ENCODE results near the gene SPEM1.

The SPEM1 gene

DNA sequence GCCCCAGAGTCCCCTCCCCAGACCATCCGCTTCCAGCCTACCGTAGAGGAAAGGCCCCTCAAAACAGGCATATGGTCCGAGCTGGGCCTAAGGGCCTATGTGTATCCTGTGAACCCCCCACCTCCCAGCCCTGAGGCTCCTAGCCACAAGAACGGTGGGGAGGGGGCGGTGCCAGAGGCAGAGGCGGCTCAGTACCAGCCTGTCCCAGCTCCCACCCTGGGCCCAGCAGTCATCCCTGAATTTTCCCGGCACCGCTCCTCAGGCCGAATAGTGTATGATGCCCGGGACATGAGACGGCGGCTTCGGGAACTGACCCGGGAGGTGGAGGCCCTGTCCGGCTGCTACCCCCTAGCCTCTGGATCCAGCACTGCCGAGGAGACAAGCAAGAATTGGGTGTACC, 1.1 kb downstream of the SPEM1 start:
- no peak for DNase-seq (ENCODE audit: low read depth)

DNA sequence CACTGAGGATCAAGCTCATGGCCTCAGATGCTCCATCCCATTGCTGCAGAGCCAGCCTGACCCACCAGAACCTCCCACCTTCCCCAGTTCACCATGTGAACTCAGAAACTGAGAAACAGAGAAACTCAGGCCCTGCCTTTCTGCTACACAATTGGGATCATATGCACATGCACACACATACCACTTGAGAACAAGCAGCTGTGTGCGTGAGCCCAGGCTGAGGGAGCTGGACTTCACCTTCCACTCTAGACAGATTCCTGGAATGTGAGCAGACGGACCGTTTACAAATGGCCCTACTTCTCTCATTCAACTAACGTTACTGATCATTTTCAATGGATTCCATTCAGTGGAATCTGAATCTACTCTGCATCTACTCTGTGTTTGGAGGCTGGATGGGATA, 3.6 kb downstream of the SPEM1 start:
- no peak for DNase-seq (ENCODE audit: low read depth)

DNA sequence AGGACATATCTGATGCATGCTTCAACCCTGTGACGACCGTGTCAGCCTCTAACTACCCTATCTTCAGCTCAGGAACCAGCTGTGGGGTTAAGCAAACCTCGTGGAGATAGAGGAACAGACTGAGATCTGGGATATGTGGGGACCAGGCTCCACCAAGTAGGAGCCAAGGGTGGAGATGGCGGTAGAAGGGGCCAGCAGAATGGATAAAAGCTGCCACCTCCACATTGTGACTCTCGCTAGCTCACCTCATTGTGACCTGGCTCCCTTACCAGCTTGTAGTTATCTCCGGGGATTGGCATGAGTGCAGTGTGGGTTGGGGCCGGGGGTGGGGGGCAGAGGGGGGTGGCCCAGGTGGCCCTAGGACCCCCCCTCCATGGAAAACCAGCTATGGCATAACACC, 5.2 kb downstream of the SPEM1 start, which contains the start of gene SPEM2:
SPEM2 (plus strand) TSS at position 301 of the 400 bp plus-strand sequence; CDS start at position 374, 73 bp downstream.
- no peak for DNase-seq (ENCODE audit: low read depth)

DNA sequence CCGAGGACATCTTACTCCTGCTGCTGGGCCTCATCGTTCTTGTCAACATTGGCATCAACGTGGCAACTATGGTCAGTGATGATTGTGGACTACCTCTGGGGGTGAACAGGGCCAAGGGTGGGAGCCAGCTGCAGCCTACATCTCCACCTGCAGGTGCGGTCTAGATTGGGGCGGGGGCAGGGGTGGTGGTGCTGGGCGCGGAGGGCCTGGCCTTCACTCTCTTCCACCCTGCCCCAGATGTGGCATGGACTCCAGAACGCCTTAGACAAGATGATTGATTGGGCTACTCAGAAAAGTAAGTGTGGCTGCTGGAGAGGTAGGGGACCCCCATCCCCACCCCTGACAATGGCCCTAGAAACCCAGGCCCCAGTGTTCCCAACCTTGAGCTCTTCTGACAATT, 5.6 kb downstream of the SPEM1 start:
- no peak for DNase-seq (ENCODE audit: low read depth)

DNA sequence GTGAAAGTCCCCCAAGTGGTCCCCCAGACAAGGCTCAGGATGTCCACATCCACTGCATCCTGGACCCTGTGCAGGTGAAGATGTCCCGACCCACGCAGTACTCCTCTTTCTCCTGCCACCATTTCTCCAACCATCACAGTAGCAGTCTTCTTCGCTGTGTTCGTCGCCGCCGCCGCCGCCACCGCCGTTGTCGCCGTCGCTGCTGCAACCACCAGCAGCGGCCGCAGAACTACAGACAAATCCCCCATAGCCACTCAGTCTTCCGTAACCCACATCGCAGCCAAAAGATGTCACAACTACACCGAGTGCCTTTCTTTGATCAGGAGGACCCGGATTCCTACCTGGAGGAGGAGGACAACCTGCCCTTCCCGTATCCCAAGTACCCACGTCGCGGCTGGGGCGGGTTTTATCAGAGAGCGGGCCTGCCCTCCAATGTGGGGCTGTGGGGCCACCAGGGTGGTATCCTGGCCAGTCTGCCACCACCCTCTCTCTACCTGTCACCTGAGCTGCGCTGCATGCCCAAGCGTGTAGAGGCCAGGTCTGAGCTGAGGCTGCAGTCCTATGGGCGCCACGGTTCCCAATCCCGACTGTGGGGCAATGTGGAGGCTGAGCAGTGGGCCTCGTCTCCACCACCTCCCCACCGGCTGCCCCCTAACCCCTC, 6.2 kb downstream of the SPEM1 start:
- no peak for DNase-seq (ENCODE audit: low read depth)

DNA sequence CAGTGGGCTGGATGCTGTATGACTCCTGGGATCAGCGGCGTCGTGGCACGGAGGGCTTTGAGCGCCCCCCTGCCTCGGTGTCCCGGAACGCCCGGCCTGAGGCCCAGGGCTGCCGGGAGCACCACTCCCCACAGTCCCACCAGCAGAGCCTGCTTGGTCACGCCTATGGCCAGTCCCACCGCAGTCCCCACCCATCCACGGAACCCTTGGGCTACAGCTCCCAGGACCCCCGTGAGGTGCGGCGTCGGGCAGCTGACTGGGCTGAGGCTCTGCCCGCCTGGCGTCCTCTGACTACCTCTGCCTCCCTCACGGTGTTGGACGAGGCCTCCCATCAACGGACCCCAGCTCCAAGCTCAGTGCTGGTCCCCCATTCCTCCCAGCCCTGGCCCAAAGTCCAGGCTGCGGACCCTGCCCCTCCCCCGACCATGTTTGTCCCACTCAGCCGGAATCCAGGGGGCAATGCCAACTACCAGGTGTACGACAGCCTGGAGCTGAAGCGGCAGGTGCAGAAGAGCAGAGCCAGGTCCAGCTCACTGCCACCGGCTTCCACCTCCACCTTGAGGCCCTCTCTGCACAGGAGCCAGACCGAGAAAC, 6.9 kb downstream of the SPEM1 start:
- no peak for DNase-seq (ENCODE audit: low read depth)

DNA sequence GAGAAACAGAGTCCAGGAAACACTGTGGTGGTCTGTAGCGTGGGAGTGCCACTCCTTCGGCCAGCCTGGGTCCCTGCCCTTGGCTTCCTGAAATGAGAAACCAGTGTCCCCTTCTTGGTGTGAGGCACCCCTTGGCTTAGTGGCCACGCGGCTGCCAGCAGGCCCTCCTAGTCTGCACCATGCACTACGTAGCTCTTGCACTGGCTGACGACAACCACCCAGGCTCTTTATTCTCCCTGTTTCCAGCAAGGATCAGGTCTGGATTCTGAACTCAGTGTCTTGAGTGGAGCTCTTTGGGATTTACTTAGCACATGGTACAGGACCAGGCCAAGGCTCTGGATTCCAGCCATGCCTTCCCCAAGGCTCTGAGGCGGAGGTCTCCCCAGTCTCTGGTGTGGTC, 7.4 kb downstream of the SPEM1 start:
- no peak for DNase-seq (ENCODE audit: low read depth)

DNA sequence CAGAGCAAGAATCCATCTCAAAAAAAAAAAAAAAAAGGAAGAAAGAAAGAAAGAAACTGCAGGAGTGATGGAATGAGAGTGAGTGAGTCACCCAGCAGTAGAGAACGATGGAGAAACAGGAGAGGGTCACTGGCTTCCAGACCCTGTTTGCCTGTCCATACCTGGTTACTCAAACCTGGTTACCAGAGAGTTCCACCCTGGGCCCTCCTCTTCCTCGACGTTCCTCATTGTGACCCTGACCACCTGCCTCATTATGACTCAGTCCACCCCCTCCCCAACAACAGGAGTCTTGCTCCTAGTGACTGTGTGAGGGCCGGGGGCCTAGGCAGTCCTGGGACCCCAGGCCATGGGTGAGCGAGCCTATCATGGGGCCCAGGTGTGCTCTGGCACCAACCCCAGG, 8.4 kb downstream of the SPEM1 start, which contains the start of gene SPEM3:
SPEM3 (plus strand) TSS at position 301 of the 400 bp plus-strand sequence; CDS start at position 347, 46 bp downstream.
- DNase-seq (ENCODE audit: low read depth), result no peak

DNA sequence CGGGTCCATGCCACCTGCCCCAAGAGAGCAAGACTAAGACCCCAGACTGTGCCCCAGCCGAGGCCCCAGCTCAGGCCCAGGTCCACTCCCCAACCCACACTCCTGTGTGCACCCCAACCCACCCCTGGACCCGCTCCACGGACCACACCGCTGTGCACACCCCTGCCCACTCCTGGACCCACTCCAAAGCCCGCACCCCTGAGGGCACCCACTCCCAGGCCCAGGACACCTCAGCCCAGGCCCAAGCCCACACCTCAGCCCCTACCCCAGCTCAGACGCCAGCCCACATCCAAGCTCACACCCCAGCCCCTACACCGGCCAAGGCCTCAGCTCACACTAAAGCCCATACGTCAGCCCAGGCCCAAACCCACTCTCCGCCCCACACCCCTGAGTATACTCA, 9.6 kb downstream of the SPEM1 start:
- DNase-seq (ENCODE audit: low read depth), result no peak

DNA sequence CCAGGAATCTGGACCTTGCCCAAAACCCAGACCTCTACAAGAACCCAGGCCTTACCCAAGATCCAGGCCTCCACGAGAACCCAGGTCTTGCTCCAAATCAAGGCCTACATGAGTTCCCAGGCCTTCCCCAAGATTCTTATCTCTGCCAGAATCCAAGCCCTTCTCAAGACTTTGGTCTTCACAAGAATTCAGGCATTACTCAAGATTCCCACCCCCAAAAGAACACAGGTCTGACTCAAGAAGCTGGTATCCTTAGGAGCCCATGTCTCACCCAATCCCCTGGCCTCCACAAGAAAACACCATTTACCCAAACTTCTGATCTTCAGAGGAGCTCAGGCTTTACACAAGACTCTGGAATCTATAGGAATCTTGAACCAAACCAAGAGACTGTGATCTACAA, 11.1 kb downstream of the SPEM1 start:
- no peak for DNase-seq (ENCODE audit: low read depth)

DNA sequence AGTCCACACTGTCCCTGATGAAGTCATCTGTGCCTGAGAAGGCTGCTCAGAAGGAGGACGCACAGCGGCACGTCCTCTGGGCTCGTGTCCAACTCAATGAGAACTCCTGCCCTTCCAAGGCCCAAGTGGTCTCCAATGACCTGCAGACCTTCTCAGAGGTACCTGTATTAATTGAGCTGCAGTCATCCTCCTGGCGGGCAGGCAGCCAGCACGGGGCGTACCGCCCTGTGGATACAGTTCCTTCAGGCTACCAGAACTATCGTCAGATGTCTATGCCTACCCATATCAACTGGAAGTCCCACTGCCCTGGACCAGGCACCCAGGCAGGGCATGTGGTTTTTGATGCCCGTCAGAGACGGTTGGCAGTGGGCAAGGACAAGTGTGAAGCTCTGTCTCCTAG, 12.2 kb downstream of the SPEM1 start:
- DNase-seq (ENCODE audit: low read depth), result no peak

DNA sequence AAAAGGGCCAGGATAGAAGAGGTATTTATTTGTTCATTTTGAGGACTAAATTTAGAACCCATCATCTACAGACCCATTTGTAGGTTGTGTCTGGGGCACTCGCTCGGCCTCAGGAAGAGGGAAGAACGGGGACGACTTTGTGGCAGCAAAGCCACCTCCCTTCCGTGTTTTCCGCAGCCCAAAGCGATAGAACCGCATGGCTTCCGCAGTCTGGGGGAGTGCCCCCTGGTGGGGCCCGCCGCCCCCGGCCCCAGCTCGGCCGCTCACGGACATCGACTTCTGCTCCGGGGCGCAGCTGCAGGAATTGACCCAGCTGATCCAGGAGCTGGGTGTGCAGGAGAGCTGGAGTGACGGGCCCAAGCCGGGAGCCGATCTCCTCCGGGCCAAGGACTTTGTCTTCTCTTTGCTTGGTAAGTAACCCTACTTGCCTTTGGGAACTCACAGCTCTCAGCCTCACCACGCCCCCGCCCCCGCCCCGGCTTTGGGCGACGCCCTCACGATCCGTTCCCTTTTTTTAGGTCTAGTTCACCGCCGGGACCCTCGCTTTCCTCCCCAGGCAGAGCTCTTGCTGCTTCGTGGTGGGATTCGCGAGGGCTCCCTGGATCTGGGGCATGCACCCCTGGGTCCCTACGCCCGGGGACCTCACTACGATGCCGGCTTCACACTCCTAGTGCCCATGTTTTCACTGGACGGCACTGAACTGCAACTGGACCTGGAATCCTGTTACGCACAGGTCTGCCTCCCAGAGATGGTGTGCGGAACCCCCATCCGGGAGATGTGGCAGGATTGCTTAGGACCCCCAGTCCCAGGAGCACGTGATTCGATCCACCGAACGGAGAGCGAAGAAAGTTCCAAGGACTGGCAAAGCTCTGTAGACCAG, 15.8 kb downstream of the SPEM1 start:
- DNase-seq (ENCODE audit: low read depth), result no peak

DNA sequence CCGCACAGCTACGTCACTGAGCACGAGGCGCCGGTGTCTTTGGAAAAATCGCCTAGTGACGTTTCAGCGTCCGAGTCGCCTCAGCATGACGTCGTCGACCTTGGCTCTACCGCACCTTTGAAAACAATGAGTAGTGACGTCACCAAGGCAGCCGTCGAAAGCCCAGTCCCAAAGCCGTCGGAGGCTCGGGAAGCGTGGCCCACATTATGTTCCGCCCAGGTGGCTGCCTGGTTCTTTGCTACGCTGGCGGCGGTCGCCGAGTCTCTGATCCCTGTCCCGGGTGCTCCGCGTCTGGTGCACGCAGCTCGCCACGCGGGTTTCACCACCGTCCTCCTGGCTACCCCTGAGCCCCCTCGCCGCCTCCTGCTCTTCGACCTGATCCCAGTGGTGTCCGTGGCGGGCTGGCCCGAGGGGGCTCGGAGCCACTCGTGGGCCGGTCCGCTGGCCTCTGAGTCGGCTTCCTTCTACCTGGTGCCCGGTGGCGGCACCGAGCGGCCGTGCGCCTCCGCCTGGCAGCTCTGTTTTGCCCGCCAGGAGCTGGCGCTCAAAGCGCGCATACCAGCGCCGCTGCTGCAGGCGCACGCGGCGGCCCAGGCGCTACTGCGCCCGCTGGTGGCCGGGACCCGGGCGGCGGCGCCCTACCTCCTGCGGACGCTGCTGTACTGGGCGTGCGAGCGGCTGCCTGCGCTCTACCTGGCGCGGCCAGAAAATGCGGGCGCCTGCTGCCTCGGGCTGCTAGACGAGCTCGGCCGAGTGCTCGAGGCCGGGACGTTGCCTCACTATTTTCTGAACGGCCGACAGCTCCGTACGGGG, 16.6 kb downstream of the SPEM1 start:
- DNase-seq (ENCODE audit: low read depth), result no peak

DNA sequence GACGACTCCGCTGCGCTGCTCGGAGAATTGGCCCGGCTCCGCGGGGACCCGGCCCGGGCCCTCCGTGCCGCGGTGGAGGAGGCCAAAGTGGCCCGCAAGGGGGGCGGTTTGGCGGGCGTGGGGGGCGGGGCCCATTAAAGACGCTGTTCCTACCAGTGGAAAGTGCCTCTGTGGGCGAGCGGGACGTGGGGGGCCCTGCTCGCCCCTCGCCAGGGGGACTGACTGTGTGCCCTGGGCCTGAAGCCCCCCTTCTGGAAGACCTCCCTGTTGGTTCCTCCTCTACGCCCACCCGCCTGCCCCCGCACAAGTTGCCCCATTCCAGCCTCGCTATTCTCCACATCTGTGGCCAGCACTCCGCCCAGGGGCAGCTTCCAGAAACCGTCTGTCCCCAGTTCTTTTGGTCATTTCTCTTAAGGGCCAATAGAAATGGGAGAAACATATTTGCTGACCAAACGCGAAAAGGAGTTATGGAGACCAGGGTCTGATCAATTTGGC, 17.3 kb downstream of the SPEM1 start:
- no peak for DNase-seq (ENCODE audit: low read depth)

DNA sequence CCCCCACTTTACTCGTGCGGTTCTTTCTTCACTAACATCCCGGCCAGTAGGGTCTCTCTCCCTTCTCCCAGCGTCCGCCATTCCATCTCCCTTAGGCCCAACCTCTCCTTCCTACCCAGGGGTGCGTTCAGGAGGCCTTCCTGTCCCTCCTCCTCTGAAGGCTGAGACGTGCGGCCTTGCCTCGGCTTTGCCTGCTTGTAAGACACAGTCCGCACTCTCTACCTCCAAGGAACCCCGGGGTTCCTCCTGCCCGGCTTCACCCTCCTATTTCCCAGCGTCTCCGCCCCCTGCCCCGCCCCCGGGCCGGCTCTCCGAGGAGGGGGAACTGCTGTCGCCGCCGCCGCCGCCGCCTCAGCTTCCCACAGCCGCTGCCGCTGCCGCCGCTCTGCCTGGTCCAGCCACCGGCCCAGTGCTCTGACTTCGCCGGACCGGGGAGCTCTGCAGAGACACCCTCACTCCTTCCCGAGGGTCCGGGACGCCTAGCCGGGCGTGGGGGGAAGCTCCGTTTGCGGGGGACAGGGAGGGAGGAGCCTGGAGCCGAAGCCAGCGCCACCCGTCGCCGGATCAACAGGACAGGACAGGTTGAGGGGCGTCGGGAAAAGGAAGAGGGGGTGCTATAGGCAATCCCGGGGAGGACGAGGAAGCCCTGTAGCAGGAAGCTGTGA, 18.0 kb downstream of the SPEM1 start:
- DNase-seq (ENCODE audit: low read depth), result no peak

DNA sequence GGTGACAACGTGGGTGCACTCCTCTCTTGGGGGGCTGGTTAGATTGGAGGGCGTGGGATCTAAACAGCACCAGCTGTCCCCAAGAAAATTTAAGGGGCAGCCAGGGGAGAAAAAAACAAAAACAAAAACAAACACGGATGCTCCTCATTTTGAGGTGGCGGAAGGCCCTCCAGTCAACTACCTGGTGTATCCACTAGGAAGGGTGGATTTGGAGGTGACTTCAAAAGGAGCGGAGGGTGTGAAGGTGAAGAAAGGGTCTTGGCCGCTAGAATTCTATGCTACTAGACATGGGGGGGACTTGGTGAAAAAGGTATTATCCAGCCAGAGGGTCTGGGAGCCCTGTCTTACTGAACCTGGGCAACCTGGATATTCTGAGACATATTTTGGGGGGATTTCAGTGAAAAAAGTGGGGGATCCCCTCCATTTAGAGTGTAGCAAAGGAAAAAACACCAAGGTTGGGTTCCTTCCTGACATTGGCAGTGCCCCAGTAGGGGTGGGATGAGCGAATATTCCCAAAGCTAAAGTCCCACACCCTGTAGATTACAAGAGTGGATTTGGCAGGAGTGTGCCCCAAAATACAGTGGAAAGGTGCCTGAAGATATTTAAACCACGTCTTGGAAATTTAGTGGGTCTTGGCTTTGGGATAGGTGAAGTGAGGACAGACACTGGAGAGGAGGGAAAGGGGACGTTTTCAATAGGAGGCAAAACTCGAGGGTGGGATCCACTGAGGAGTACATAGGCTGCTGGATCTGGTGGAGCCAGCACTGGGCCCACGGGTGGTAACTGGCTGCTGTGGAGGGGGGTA, 18.7 kb downstream of the SPEM1 start:
- no peak for DNase-seq (ENCODE audit: low read depth)

DNA sequence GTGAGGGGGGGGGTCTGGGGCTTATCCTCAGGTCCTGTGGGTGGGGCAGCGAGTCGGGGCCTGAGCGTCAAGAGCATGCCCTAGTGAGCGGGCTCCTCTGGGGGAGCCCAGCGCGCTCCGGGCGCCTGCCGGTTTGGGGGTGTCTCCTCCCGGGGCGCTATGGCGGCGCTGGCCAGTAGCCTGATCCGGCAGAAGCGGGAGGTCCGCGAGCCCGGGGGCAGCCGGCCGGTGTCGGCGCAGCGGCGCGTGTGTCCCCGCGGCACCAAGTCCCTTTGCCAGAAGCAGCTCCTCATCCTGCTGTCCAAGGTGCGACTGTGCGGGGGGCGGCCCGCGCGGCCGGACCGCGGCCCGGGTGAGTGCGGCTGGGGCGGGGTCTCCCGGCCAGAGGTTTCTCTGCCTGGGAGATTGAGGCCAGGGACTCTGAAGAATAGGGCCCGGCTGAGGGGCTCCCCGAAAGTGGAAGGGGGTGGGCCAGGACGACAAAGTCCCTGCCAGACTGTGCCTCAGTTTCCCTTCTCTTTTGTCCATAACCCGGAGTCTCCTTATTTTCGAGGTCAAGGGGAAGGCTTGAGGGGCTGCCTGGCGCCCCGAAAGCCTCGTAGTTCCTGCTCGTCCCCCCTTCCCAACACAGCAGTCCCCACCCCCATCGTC, 19.5 kb downstream of the SPEM1 start, which contains the start of gene FGF11:
FGF11 (plus strand) TSS at position 51 of the 651 bp plus-strand sequence; CDS start at position 160, 109 bp downstream.
- DNase-seq (ENCODE audit: low read depth), result no peak

DNA sequence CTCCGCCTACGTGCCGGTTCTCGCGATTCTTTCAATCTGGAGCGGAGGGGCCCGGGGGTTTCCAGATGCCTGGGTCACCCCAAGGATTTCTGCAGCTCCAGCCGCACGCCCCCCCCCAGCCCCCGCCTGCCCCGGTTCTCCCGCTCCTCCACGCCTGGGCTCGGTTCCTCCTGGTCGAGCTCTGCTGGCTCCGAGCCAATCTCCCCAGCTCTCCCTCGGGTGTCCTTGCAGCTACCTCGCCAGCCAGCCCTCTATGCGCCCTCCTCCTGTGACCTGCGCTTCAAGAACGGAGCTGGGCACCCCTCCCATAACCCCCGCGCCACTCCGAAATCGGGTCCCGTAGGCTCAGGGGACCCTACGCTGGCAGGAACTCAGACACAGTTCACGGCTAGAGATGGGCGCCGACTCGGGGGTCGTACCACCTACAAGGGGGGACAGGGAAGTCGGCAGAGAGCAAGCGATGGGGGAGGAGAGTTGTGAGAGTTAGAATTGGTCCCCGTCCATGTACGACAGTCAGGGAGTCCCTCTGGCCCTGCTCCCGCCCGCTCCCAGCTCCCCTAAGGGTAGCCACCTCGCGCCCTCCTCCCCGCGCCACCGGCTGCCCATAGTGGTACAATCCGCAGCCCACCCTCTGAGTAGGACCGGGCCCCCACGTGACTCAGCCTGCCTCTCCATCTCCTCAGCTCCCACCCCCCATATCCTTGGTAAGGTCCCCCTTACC, 20.1 kb downstream of the SPEM1 start:
- no peak for DNase-seq (ENCODE audit: low read depth)

DNA sequence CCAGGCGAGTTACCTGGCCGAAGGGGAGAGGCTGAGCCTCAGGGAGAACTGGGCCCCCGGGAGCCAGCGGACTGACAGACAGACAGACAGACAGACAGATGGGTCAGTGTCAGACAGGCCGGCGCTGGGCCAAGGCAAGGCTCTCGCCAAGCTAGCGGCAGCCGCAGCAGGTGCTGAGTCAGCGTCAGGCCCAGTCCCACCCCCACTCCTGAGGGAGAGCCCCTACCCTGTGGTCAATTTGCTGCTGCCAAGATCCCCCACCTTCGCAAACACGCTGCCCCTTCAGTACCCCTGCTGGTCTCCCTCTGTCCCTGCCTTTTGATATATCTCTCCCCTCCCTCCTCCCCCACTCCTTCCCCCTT, 20.7 kb downstream of the SPEM1 start:
- DNase-seq (ENCODE audit: low read depth), result no peak
